Endothelial cell of umbilical vein (primary cell): ENCODE data around the gene P2RY6. TPM values are rescaled to one million over a fixed set of nuclear protein-coding genes. Genes with fewer than 3 reads are reported as not detected.

Experiments used
- BruUV-seq: library from RNA; stranded (reverse); fragments of 400-500 nt; replicated peaks from 2 replicates; lab custom pipeline; 2021; lab: Mats Ljungman, UMichigan
- CTCF ChIA-PET: fragments of 300-600, 350-600 bp; sonication (Branson Sonifier 250); formaldehyde crosslinking; loops from one replicate; lab custom pipeline; 2021; ENCODE audit warnings: antibody characterized with exemption, inconsistent platforms; lab: Charles Lee
- POLR2A ChIA-PET: fragments of 300-600, 350-600 bp; sonication (Branson Sonifier 250); formaldehyde crosslinking; loops from one replicate; lab custom pipeline; 2021; ENCODE audit warnings: antibody characterized with exemption, inconsistent platforms; lab: Charles Lee
- DNase-seq: peaks from one replicate; pipeline ENCODE4 v3.0.0-alpha.2; 2011; ENCODE audit warnings: low read depth, low spot score
- FAIRE-seq: peaks from 2 replicates; lab custom pipeline; 2011; peaks lifted over from hg19 to GRCh38; lab: Jason Lieb, UNC
- H2AFZ ChIP-seq: 2 replicates; pipeline ENCODE4 v1.6.0; 2012; ENCODE audit warnings: low read depth, low read length, control low read depth, inconsistent platforms
- H3K27ac ChIP-seq: 2 replicates; pipeline ENCODE4 v1.5.1; 2011; ENCODE audit warnings: low read depth, mild to moderate bottlenecking, control low read depth, low read length, moderate library complexity; ENCODE audit not compliant: insufficient read depth
- H3K27me3 ChIP-seq, 2 experiments: 2 replicates each; pipeline versions ENCODE4 v1.6.0 to v1.6.1; 2011; ENCODE audit warnings: low read length in 2 of 2, mixed read lengths in 1 of 2; ENCODE audit not compliant: control insufficient read depth in 2 of 2, insufficient read depth in 2 of 2
- H3K36me3 ChIP-seq, 2 experiments: 2 replicates in 1 of 2; 3 replicates in 1 of 2; pipeline ENCODE4 v1.5.1; 2011; ENCODE audit warnings: low read length in 2 of 2, mild to moderate bottlenecking in 1 of 2, moderate library complexity in 1 of 2; ENCODE audit not compliant: control insufficient read depth in 2 of 2, insufficient read depth in 2 of 2; ENCODE audit errors: extremely low read depth in 1 of 2
- H3K4me1 ChIP-seq: 3 replicates; pipeline ENCODE4 v1.5.1; 2011; ENCODE audit warnings: mild to moderate bottlenecking, low read length; ENCODE audit not compliant: control insufficient read depth, insufficient read depth; ENCODE audit errors: extremely low read depth
- H3K4me2 ChIP-seq: 2 replicates; pipeline ENCODE4 v1.6.1; 2011; ENCODE audit warnings: low read length, control low read depth, mixed read lengths; ENCODE audit not compliant: insufficient read depth
- H3K4me3 ChIP-seq, 3 experiments: fragments of 200-600 bp in 1 of 3; sonication (generic), shearing (Covaris generic) in 1 of 3; replicated peaks in 1 of 3; 2 replicates each; pipeline ENCODE4 v1.5.1; 2011 to 2016; ENCODE audit warnings: control low read depth in 3 of 3, low read length in 3 of 3, mild to moderate bottlenecking in 2 of 3, inconsistent platforms in 1 of 3, low read depth in 1 of 3, moderate library complexity in 1 of 3; ENCODE audit not compliant: insufficient read depth in 1 of 3
- H3K79me2 ChIP-seq: 2 replicates; pipeline ENCODE4 v1.6.0; 2012; ENCODE audit warnings: low read length, inconsistent platforms; ENCODE audit not compliant: control insufficient read depth, insufficient read depth
- H3K9ac ChIP-seq: replicated peaks from 2 replicates; pipeline ENCODE3; 2011; ENCODE audit warnings: low read length, control low read depth; ENCODE audit not compliant: insufficient read depth; ENCODE audit errors: extremely low read depth
- H3K9me1 ChIP-seq: replicated peaks from 3 replicates; pipeline ENCODE4 v1.6.0; 2011; ENCODE audit warnings: mild to moderate bottlenecking, low read length; ENCODE audit not compliant: control insufficient read depth, insufficient read depth; ENCODE audit errors: extremely low read depth
- H3K9me3 ChIP-seq: replicated peaks from 2 replicates; pipeline ENCODE4 v1.5.1; 2012; ENCODE audit warnings: low read length, inconsistent platforms; ENCODE audit not compliant: control insufficient read depth, insufficient read depth
- H4K20me1 ChIP-seq: replicated peaks from 2 replicates; pipeline ENCODE3; 2011; ENCODE audit warnings: mild to moderate bottlenecking, low read length; ENCODE audit not compliant: control insufficient read depth, insufficient read depth; ENCODE audit errors: extremely low read depth
- CTCF ChIP-seq, 2 donors: IDR thresholded peaks; 1 replicate in 1 of 2; 2 replicates in 1 of 2; pipeline ENCODE4 v1.5.1; 2011; ENCODE audit warnings: low read length in 2 of 2, mild to moderate bottlenecking in 2 of 2, moderate library complexity in 2 of 2, control low read depth in 1 of 2, inconsistent platforms in 1 of 2, low read depth in 1 of 2; ENCODE audit not compliant: insufficient read depth in 1 of 2; ENCODE audit errors: extremely low read depth in 1 of 2
- EZH2 ChIP-seq: IDR thresholded peaks from 2 replicates; pipeline ENCODE4 v1.6.1; 2012; ENCODE audit warnings: borderline replicate concordance, low read depth, mild to moderate bottlenecking, moderate library complexity, low read length, inconsistent platforms; ENCODE audit not compliant: severe bottlenecking
- FOS ChIP-seq: IDR thresholded peaks from 2 replicates; pipeline ENCODE4 v1.6.1; 2011; ENCODE audit warnings: mild to moderate bottlenecking, low read length, moderate library complexity, borderline replicate concordance; ENCODE audit not compliant: insufficient read depth
- GATA2 ChIP-seq: IDR thresholded peaks from 2 replicates; pipeline ENCODE4 v1.7.0; 2011; ENCODE audit warnings: low read depth, mild to moderate bottlenecking, moderate library complexity, mixed read lengths, low read length; ENCODE audit not compliant: insufficient read length, insufficient read depth
- JUN ChIP-seq: IDR thresholded peaks from 2 replicates; pipeline ENCODE4 v1.6.1; 2011; ENCODE audit warnings: borderline replicate concordance, low read depth; ENCODE audit not compliant: insufficient read length, insufficient read depth
- MAX ChIP-seq: IDR thresholded peaks from 2 replicates; pipeline ENCODE4 v1.6.1; 2011; ENCODE audit not compliant: insufficient read depth, insufficient read length
- MYC ChIP-seq: IDR thresholded peaks from one replicate; pipeline ENCODE4 v1.6.1; 2011; ENCODE audit warnings: mild to moderate bottlenecking, low read depth, low read length
- POLR2A ChIP-seq: IDR thresholded peaks from 2 replicates; pipeline ENCODE4 v1.6.1; 2012; ENCODE audit warnings: low read depth, mild to moderate bottlenecking, control low read depth, low read length
- POLR2AphosphoS5 ChIP-seq: IDR thresholded peaks from 2 replicates; pipeline ENCODE4 v1.6.1; 2012; ENCODE audit warnings: low read depth, mild to moderate bottlenecking, control low read depth, low read length, moderate library complexity; ENCODE audit not compliant: insufficient read depth
- dilution Hi-C: fragments of 300-500 bp; cut with MboI; formaldehyde crosslinking; loops from one replicate; pipeline ENCODE4 v1.15.0; 2019; ENCODE audit warnings: low sequenced_read_pairs; ENCODE audit not compliant: extremely low pct_ligation_motif_present
- intact Hi-C: fragments of 100-400 bp; cut with micrococcal nuclease; formaldehyde crosslinking; loops from one replicate; pipeline ENCODE4 v1.10.0; 2022
- polyA plus RNA-seq, 4 experiments: library from polyadenylated mRNA; depleted of rRNA in 3 of 4; stranded (reverse) in 3 of 4; unstranded in 1 of 4; fragments of >200 nt; gene quantifications; 2 replicates each; pipeline versions ENCODE4 v1.2.1 to v1.2.3, GENCODE V29; 2011 to 2012; ENCODE audit warnings: missing spikeins in 1 of 4
- total RNA-seq: library from RNA; stranded (reverse); gene quantifications from 2 replicates; pipeline ENCODE4 v1.2.3, GENCODE V29; 2021

The P2RY6 gene
- total and polyA plus RNA-seq, 2 donors (not counting 3 experiments of a cell fraction or from before 2014, with no cell fraction given), result 0.47 TPM; not detected in 1

GRCh38 chr11:73246303-73246702, 25.8 kb upstream of the P2RY6 start:
- TF ChIP-seq POLR2AphosphoS5 (no peak), FOS (no peak), MAX (no peak), EZH2 (no peak), GATA2 (no peak), JUN (no peak)
- BruUV-seq, result no TSS peak
- no peak overlapping the region for H2AFZ ChIP-seq
- H3K9me1 ChIP-seq, result no peaks in the 10 kb centered on the region
- intact Hi-C loops (no loop called here), dilution Hi-C loops (no loop called here)
- peaks cover 5% of the 10 kb centered on the region for H3K4me1 ChIP-seq
- H3K27me3 ChIP-seq, result no peaks in the 10 kb centered on the region
- no peak overlapping the region for H3K4me3 ChIP-seq
- H3K9ac ChIP-seq, result no peak overlapping the region
- H3K9me3 ChIP-seq, result no peaks in the 10 kb centered on the region
- ChIA-PET CTCF (interaction anchor here (1.8 to 4.8 kb wide), 2 partner anchors 11 to 61 kb away, joined by 4 to 56 read pairs; no protein-coding TSS in a partner anchor), POLR2A (no interaction called here)
- no peaks in the 10 kb centered on the region for H3K79me2 ChIP-seq
- no peaks in the 10 kb centered on the region for H3K36me3 ChIP-seq
- no peak overlapping the region for H3K27ac ChIP-seq
- DNase-seq (no peak), FAIRE-seq (no peak)
- H3K4me2 ChIP-seq, result no peak overlapping the region
- H4K20me1 ChIP-seq, result no peaks in the 10 kb centered on the region

- no peaks in the 10 kb centered on the region for H3K79me2 ChIP-seq
- POLR2A ChIA-PET, result no interaction called here
- BruUV-seq, result no TSS peak
- CTCF ChIA-PET, result interaction anchor here (0.9 to 1.3 kb wide), 4 partner anchors 10 to 63 kb away, joined by 3 to 4 read pairs (median 3); no protein-coding TSS in a partner anchor
- no peaks in the 10 kb centered on the region for H3K27me3 ChIP-seq
- H3K4me1 ChIP-seq, result no peaks in the 10 kb centered on the region
- H3K9me3 ChIP-seq, result no peaks in the 10 kb centered on the region
- H3K36me3 ChIP-seq, result no peaks in the 10 kb centered on the region
- DNase-seq, result no peak
- no peak overlapping the region for H3K4me3 ChIP-seq
- H2AFZ ChIP-seq, result no peak overlapping the region
- H4K20me1 ChIP-seq, result no peaks in the 10 kb centered on the region
- H3K9me1 ChIP-seq, result no peaks in the 10 kb centered on the region
- H3K27ac ChIP-seq, result no peak overlapping the region
- dilution Hi-C loops, result no loop called here
- FAIRE-seq, result no peak
- intact Hi-C loops, result no loop called here
- no peak overlapping the region for H3K4me2 ChIP-seq
- TF ChIP-seq JUN (no peak), CTCF (IDR thresholded peaks at IDR 0.05; ENCODE audit: extremely low read depth in 1 of 2, insufficient read depth in 1 of 2, low read depth in 1 of 2, low read length in 2 of 2) (no peak), EZH2 (no peak), POLR2A (no peak), FOS (no peak), POLR2AphosphoS5 (no peak), GATA2 (no peak), MYC (no peak), MAX (no peak)
- H3K9ac ChIP-seq, result no peak overlapping the region
These were observed 23.5 kb upstream of the P2RY6 start for GRCh38 chr11:73248526-73249185.
